GM10248 (cell line): ENCODE data around the gene TNFRSF13B.

Experiments used
- CTCF ChIA-PET: fragments of 300-600 bp; sonication (Branson Sonifier 250); formaldehyde crosslinking; extraction: SDS; loops from one replicate; lab custom pipeline; 2021; ENCODE audit warnings: antibody characterized with exemption; lab: Yijun Ruan, JAX
- POLR2A ChIA-PET: fragments of 350-650 bp; sonication (Branson Sonifier 250); formaldehyde crosslinking; extraction: SDS; loops from one replicate; lab custom pipeline; 2020; ENCODE audit warnings: antibody characterized with exemption; lab: Yijun Ruan, JAX
- DNase-seq: peaks from one replicate; pipeline ENCODE4 v3.0.0; 2012; ENCODE audit errors: extremely low spot score
- TF ChIP-seq, protein P1 (sequence below): IDR thresholded peaks from 2 replicates; pipeline ENCODE4 v1.5.1; 2012; ENCODE audit warnings: mild to moderate bottlenecking, low read depth; ENCODE audit errors: extremely low read depth, missing control alignments, control extremely low read depth

The TNFRSF13B gene

DNA sequence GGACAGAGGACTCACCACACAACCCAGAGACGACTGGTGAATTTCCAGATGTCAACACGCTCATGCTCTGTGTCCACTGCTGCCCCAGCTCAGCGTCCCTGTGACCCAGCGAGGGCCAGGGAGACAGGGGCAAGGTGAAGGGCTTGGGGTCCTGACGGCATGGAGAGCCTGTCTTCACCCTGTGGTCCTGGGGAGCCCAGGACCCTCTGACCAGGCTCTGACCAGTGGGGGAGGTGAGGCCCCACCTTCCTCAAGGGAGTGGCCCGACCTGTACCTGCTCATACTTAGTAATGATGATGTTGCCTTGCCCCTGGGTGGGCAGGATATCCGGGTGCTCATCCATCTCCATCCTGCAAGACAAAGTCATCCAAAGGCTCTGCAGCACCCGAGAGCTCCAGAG, 39.8 kb downstream of the TNFRSF13B start:
- TF ChIP-seq, protein P1, sequence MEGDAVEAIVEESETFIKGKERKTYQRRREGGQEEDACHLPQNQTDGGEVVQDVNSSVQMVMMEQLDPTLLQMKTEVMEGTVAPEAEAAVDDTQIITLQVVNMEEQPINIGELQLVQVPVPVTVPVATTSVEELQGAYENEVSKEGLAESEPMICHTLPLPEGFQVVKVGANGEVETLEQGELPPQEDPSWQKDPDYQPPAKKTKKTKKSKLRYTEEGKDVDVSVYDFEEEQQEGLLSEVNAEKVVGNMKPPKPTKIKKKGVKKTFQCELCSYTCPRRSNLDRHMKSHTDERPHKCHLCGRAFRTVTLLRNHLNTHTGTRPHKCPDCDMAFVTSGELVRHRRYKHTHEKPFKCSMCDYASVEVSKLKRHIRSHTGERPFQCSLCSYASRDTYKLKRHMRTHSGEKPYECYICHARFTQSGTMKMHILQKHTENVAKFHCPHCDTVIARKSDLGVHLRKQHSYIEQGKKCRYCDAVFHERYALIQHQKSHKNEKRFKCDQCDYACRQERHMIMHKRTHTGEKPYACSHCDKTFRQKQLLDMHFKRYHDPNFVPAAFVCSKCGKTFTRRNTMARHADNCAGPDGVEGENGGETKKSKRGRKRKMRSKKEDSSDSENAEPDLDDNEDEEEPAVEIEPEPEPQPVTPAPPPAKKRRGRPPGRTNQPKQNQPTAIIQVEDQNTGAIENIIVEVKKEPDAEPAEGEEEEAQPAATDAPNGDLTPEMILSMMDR = no peak
- ChIA-PET POLR2A (no interaction called here), CTCF (interaction anchor here (1.3 kb wide), 1 partner anchor 16 kb away, joined by 3 read pairs; no protein-coding TSS in a partner anchor)
- no peak for DNase-seq

DNA sequence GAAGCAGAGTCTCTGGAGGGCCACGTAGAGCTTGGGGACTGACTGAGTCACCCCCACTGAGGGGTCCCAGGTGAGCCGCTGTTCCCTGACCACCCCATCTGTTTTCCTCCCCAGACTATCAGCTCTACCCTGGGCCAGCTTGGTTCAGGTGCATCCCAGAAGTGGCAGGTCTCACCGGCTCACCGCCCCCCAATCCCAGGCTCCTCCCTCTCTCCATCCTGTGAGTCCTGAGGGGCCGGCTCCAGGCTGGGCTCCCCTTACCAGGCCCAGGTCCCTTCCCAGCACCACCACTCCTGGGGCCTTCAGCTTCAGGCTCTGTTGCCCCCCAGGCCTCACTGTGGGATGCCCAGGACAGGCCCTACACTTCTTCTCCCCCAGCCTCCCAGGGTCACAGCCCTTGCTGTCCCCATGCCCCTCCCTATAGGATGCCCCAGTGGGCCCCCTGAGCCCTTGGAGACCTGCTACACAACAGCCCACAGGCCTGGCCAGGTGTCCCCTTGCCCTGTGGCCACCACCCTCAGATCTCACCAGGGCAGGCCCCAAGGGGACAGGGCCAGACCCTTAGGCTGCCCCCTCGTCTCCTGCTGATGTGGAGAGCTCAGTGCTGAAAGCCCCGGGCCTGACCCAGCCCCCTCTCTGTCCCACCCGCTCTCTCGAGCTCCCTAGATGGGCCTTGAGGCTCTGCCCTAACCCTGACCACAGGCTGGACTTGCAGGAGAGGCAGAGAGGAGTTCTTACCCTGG, 40.4 kb downstream of the TNFRSF13B start:
- ChIA-PET POLR2A (no interaction called here), CTCF (interaction anchor here (1.3 kb wide), 1 partner anchor 15 kb away, joined by 3 read pairs; no protein-coding TSS in a partner anchor)
- DNase-seq = no peak
- TF ChIP-seq, protein P1 = no peak

DNA sequence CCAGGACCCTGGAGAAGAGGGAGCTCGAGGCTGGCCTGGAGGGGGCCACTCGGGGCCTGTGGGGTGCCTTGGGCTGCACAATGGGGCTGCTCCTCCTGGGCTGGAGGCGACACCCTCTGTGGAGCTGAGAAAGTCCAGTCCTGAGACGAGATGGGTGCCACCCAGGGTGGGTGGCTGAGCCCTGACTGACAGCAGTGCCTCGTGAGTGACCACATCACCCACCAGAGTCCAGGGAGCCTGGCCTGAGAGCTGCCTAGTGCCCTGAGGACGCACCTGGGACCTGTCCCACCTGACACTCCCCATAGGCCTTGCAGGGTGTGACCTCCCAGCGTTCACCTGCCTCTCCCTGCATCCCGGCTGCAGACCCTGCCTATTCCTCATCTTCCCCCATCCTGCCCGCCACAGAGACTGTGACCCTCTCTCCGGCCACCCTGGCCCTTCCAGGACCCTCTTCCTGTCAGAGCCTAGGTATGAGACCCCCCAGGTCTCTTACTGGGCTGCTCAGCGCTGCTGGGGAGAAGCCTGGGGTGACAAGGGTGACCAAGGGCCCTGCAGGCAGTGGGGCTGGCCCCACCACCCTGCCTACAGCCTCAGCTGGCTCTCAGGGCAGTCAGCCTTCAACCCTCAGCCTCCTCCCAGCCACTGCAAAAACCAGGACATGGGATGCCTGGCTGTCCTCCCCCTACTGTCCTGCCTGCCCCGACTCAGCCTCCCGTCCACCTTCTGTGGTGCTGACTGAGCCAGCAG, 41.2 kb downstream of the TNFRSF13B start:
- TF ChIP-seq, protein P1 = no peak
- POLR2A ChIA-PET = no interaction called here
- CTCF ChIA-PET = interaction anchor here (1.3 to 1.8 kb wide), 2 partner anchors 14 to 61 kb away, joined by 3 to 5 read pairs; no protein-coding TSS in a partner anchor

GRCh38 chr17:16929757-16930520, 42.0 kb downstream of the TNFRSF13B start:
- ChIA-PET CTCF (interaction anchor here (1.4 to 1.8 kb wide), 2 partner anchors 14 to 62 kb away, joined by 3 to 5 read pairs; no protein-coding TSS in a partner anchor), POLR2A (no interaction called here)
- DNase-seq = no peak
- TF ChIP-seq, protein P1 = no peak

More for the DNA sequence above, 41.2 kb downstream of the TNFRSF13B start:
- DNase-seq = no peak

- DNase-seq = no peak
- ChIA-PET POLR2A (interaction anchor here (0.7 kb wide), 1 partner anchor 59 kb away, joined by 3 read pairs; no protein-coding TSS in a partner anchor), CTCF (interaction anchor here (1.4 to 1.8 kb wide), 2 partner anchors 13 to 63 kb away, joined by 3 to 5 read pairs; no protein-coding TSS in a partner anchor)
- TF ChIP-seq, protein P1 = no peak
These were observed 42.8 kb downstream of the TNFRSF13B start for GRCh38 chr17:16929035-16929680.
